ENCODE measurements around the gene CD33.
"Not testable (repeated sequence)": the region's sequence is repeated elsewhere in the genome, so short reads cannot be mapped to it uniquely, and the experiment has no call there.

Gene CD33

GRCh38 chr19:51207747-51208146, 17.1 kb upstream of the CD33 start:
- DNase-seq (ENCODE audit: low read depth), result no peak
- TF ChIP-seq CTCF (IDR thresholded peaks at IDR 0.05; ENCODE audit: low read length, missing control alignments), result no peak
- no peak overlapping the region for H3K4me3 ChIP-seq (replicated peaks; ENCODE audit: low read depth, low read length)

- no peak for DNase-seq (ENCODE audit: low read depth)
- no peak for TF ChIP-seq CTCF (IDR thresholded peaks at IDR 0.05; ENCODE audit: low read length, missing control alignments)
- H3K4me3 ChIP-seq (replicated peaks; ENCODE audit: low read depth, low read length), result no peak overlapping the region
Observed at GRCh38 chr19:51210191-51210784, 14.6 kb upstream of the CD33 start.

DNA sequence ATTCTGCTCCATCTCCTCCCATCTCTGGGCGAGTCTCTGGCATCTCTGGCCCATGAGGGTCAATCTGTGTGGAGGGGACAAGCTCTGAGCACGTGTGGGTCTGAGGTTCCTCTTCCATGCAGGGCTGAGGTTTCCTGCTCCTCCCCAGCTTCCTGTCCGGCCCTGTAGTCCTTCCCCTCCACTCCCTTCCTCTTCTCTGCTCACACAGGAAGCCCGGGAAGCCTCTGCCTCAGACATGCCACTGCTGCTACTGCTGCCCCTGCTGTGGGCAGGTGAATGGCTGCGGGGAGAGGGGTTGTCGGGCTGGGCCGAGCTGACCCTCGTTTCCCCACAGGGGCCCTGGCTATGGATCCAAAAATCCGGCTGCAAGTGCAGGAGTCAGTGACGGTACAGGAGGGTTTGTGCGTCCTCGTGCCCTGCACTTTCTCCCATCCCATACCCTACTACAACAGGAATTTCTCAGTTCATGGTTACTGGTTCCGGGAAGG, 14.0 kb upstream of the CD33 start:
- DNase-seq (ENCODE audit: low read depth); H3K4me3 ChIP-seq (replicated peaks; ENCODE audit: low read depth, low read length): not testable (repeated sequence)

- no peak for DNase-seq (ENCODE audit: low read depth)
- no peak for TF ChIP-seq CTCF (IDR thresholded peaks at IDR 0.05; ENCODE audit: low read length, missing control alignments)
- no peak overlapping the region for H3K4me3 ChIP-seq (replicated peaks; ENCODE audit: low read depth, low read length)
Observed at GRCh38 chr19:51211833-51212232, 13.0 kb upstream of the CD33 start.

GRCh38 chr19:51219307-51219706, 5.6 kb upstream of the CD33 start:
- no peak overlapping the region for H3K4me3 ChIP-seq (replicated peaks; ENCODE audit: low read depth, low read length)
- TF ChIP-seq CTCF (IDR thresholded peaks at IDR 0.05; ENCODE audit: low read length, missing control alignments), result no peak
- DNase-seq (ENCODE audit: low read depth), result no peak

DNA sequence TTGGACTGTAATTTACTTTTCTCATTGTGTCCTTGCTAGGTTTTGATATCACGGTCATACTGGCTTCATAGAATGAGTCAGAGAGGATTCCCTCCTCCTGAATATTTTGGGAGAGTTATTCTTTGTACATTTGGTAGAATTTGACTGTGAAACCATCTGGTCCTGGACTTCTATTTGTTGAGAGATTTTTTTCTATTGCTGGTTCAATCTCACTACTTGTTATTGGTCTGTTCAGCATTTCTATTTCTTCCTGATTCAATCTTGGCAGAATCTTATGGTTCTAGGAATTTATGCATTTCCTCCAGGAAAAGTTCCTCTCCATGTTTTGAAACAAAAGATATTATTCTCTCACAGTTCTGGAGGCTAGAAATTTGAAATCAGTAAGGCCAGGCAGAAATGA, 4.9 kb upstream of the CD33 start:
- no peak for DNase-seq (ENCODE audit: low read depth)
- H3K4me3 ChIP-seq (replicated peaks; ENCODE audit: low read depth, low read length), result no peak overlapping the region
- TF ChIP-seq CTCF (IDR thresholded peaks at IDR 0.05; ENCODE audit: low read length, missing control alignments), result no peak

DNA sequence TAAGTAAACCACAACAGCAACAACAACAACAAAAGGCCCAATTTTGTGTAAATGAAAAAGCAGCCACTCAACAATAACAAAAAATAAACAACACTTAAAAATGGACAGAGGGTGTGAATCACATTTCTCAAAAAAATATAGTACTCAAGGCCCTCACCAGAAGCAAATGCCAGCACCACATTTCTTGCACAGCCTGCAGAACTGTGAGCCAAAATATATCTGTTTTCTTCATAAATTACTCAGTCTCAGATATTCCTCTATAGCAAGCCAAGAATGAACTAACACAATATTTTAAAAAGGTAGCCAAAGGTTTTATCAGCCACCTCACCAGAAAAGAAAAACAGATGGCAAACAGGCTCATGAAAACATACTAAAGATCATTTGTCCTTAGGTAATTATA, 3.9 kb upstream of the CD33 start:
- no peak for DNase-seq (ENCODE audit: low read depth)
- no peak overlapping the region for H3K4me3 ChIP-seq (replicated peaks; ENCODE audit: low read depth, low read length)
- TF ChIP-seq CTCF (IDR thresholded peaks at IDR 0.05; ENCODE audit: low read length, missing control alignments), result no peak
